WTC11 (cell line): ENCODE data around the gene IFRD2.

ENCODE experiments used
- AFF4 ChIP-seq: sonication (generic); formaldehyde crosslinking; IDR thresholded peaks from 2 replicates; pipeline ENCODE4 v1.8.1; 2023; ENCODE audit warnings: mild to moderate bottlenecking, missing genetic modification reagents, borderline replicate concordance
- ELF4 ChIP-seq: sonication (generic); formaldehyde crosslinking; IDR thresholded peaks from 2 replicates; pipeline ENCODE4 v1.8.1; 2022; ENCODE audit warnings: low read depth, mild to moderate bottlenecking, moderate library complexity, missing genetic modification reagents
- ESRRA ChIP-seq: sonication (generic); formaldehyde crosslinking; IDR thresholded peaks from 2 replicates; pipeline ENCODE4 v1.8.1; 2022; ENCODE audit warnings: mild to moderate bottlenecking, missing genetic modification reagents, borderline replicate concordance
- FOXP4 ChIP-seq: sonication (generic); formaldehyde crosslinking; IDR thresholded peaks from 2 replicates; pipeline ENCODE4 v1.8.0; 2022; ENCODE audit warnings: mild to moderate bottlenecking, missing genetic modification reagents
- GTF2I ChIP-seq: fragments of 250-450 bp; sonication (Bioruptor Pico); conservative IDR thresholded peaks from 2 replicates; pipeline ENCODE4 v1.4.0; 2021; ENCODE audit warnings: mild to moderate bottlenecking
- HMGXB4 ChIP-seq: sonication (generic); formaldehyde crosslinking; IDR thresholded peaks from 2 replicates; pipeline ENCODE4 v1.8.1; 2023; ENCODE audit warnings: mild to moderate bottlenecking, moderate library complexity, missing genetic modification reagents
- JUN ChIP-seq: sonication (generic); formaldehyde crosslinking; IDR thresholded peaks from 2 replicates; pipeline ENCODE4 v1.8.0; 2023; ENCODE audit warnings: mild to moderate bottlenecking, missing genetic modification reagents
- MAX ChIP-seq: sonication (generic); formaldehyde crosslinking; IDR thresholded peaks from 2 replicates; pipeline ENCODE4 v1.8.0; 2022; ENCODE audit warnings: mild to moderate bottlenecking, missing genetic modification reagents
- NFYB ChIP-seq: sonication (generic); formaldehyde crosslinking; conservative IDR thresholded peaks from 2 replicates; pipeline ENCODE4 v1.8.0; 2022; ENCODE audit warnings: low read depth, missing genetic modification reagents
- NR2C2 ChIP-seq: sonication (generic); formaldehyde crosslinking; IDR thresholded peaks from 2 replicates; pipeline ENCODE4 v1.8.0; 2022; ENCODE audit warnings: mild to moderate bottlenecking, missing genetic modification reagents
- TCF7 ChIP-seq: sonication (generic); formaldehyde crosslinking; IDR thresholded peaks from 2 replicates; pipeline ENCODE4 v1.8.0; 2022; ENCODE audit warnings: mild to moderate bottlenecking, low read depth, missing genetic modification reagents, moderate library complexity
- ZNF416 ChIP-seq: fragments of 250-450 bp; sonication (Bioruptor Pico); IDR thresholded peaks from 2 replicates; pipeline ENCODE4 v1.9.0; 2021; ENCODE audit warnings: mild to moderate bottlenecking, inconsistent platforms
- ZNF512 ChIP-seq: sonication (generic); formaldehyde crosslinking; IDR thresholded peaks from 2 replicates; pipeline ENCODE4 v1.8.1; 2022; ENCODE audit warnings: missing genetic modification reagents, borderline replicate concordance
- ZSCAN18 ChIP-seq: fragments of 250-450 bp; sonication (Bioruptor Pico); IDR thresholded peaks from 2 replicates; pipeline ENCODE4 v2.1.2; 2022; ENCODE audit warnings: mild to moderate bottlenecking, moderate library complexity

GRCh38 chr3:50325113-50325480 lies 32.9 kb upstream of the IFRD2 start:
- TF ChIP-seq FOXP4 (CRISPR knock-in tag) (no peak), NR2C2 (CRISPR knock-in tag) (no peak), ZNF512 (CRISPR knock-in tag) (no peak), AFF4 (no peak), JUN (no peak), TCF7 (no peak), ELF4 (CRISPR knock-in tag) (no peak), GTF2I (CRISPR knock-in tag) (no peak), ESRRA (CRISPR knock-in tag) (no peak), HMGXB4 (CRISPR knock-in tag) (no peak), ZNF416 (CRISPR knock-in tag) (no peak), ZSCAN18 (no peak), NFYB (CRISPR knock-in tag) (no peak), MAX (CRISPR knock-in tag) (no peak)
